ENCODE measurements around the gene ERF. TPM values are rescaled to one million over a fixed set of nuclear protein-coding genes. Genes with fewer than 3 reads are reported as not detected.
A peak's percentile ranks its signal among the peaks of the same experiment; 100 is the strongest.

The ERF gene
- total and polyA plus RNA-seq, 2 of the 8 experiments (the other 6 are each of a cell fraction or from before 2014, with no cell fraction given), result 43.7 to 62.7 TPM

GRCh38 chr19:42284591-42285341, 29.8 kb upstream of the ERF start:
- H2AFZ ChIP-seq (ENCODE audit: low read length), result no peak overlapping the region
- H3K36me3 ChIP-seq (ENCODE audit: control insufficient read depth in 2 of 4, insufficient read depth in 4 of 4, low read length in 3 of 4), result peaks cover 13 to 28% (median 25%) of the 10 kb centered on the region in 4 experiments; a peak in 7 of 8 replicates
- no peak overlapping the region for H2BK120ac ChIP-seq (replicated peaks; ENCODE audit: low read depth, low read length)
- CTCF ChIA-PET (ENCODE audit: partially characterized antibody), result interaction anchor here (0.8 to 6.6 kb wide), 4 partner anchors 9 to 267 kb away, joined by 3 to 41 read pairs (median 4); no protein-coding TSS in a partner anchor
- no peak overlapping the region for H3K56ac ChIP-seq (replicated peaks; ENCODE audit: insufficient read length, low read depth, low read length)
- FAIRE-seq (no peak), DNase-seq (ENCODE audit: low read depth in 1 of 2, low spot score in 2 of 2) (peak in 1 of 2 experiments; percentile 57)
- peak overlapping the region; percentile 78 to 97 for H3K4me2 ChIP-seq (ENCODE audit: insufficient read depth in 1 of 2, low read depth in 2 of 2, low read length in 2 of 2)
- H2BK5ac ChIP-seq (ENCODE audit: low read depth, low read length), result 0 out of 2 replicates have a peak overlapping the region, but pooled peaks have one; percentile 21
- H3K79me2 ChIP-seq (ENCODE audit: control insufficient read depth in 1 of 2, insufficient read depth in 2 of 2, low read length in 2 of 2), result peaks cover 0 to 22% of the 10 kb centered on the region in 2 experiments; a peak in 2 of 4 replicates
- H3K79me1 ChIP-seq (ENCODE audit: low read depth, low read length), result peaks cover 26% of the 10 kb centered on the region
- H3K14ac ChIP-seq (ENCODE audit: insufficient read length), result no peak overlapping the region
- no peaks in the 10 kb centered on the region for H3K9me3 ChIP-seq (ENCODE audit: insufficient read depth in 2 of 2, low read depth in 1 of 2, low read length in 1 of 2)
- H3K27ac ChIP-seq (ENCODE audit: low read depth, low read length), result no peak overlapping the region
- peak overlapping the region; percentile 24 for H3K18ac ChIP-seq (ENCODE audit: extremely low read depth, low read length)
- H4K5ac ChIP-seq (ENCODE audit: insufficient read length, low read depth, low read length), result no peak overlapping the region
- H3K4ac ChIP-seq (replicated peaks; ENCODE audit: insufficient read length, low read depth, low read length), result no peak overlapping the region
- peak overlapping the region; percentile 53 to 88 (median 58) for H3K4me3 ChIP-seq (ENCODE audit: extremely low read depth in 1 of 4, insufficient read depth in 2 of 4, low read depth in 3 of 4, low read length in 4 of 4)
- no peak overlapping the region for H2BK20ac ChIP-seq (ENCODE audit: low read length)
- TF ChIP-seq SP4 (IDR thresholded peaks at IDR 0.05; ENCODE audit: low read length), result no peak
- TF ChIP-seq KDM4A (IDR thresholded peaks at IDR 0.05; ENCODE audit: low read depth, low read length, severe bottlenecking), result peak; percentile 22
- TF ChIP-seq GTF2F1 (IDR thresholded peaks at IDR 0.05; ENCODE audit: borderline replicate concordance, low read depth, low read length), result no peak
- peak; percentile 54 for TF ChIP-seq ASH2L (IDR thresholded peaks at IDR 0.05; ENCODE audit: low read length)
- POLR2A ChIA-PET (ENCODE audit: partially characterized antibody), result interaction anchor here (0.9 to 4.3 kb wide), 7 partner anchors 10 to 40 kb away, joined by 3 to 20 read pairs (median 3); no protein-coding TSS in a partner anchor
- H4K8ac ChIP-seq (ENCODE audit: extremely low read depth, insufficient read depth, low read length), result no peak overlapping the region
- no peak overlapping the region; the same call in 1 of the 2 replicates for H2BK12ac ChIP-seq (ENCODE audit: low read depth, low read length)
- no peak overlapping the region for H3K23ac ChIP-seq (ENCODE audit: insufficient read length)
- H2BK15ac ChIP-seq (ENCODE audit: low read length), result 0 out of 2 replicates have a peak overlapping the region, but pooled peaks have one; percentile 29
- H3K4me1 ChIP-seq (replicated peaks in 1 of 4; ENCODE audit: control insufficient read depth in 3 of 4, insufficient read depth in 4 of 4, low read length in 3 of 4), result peaks cover 9 to 37% (median 27%) of the 10 kb centered on the region in 4 experiments
- no peaks in the 10 kb centered on the region for H3K27me3 ChIP-seq (replicated peaks in 1 of 4; ENCODE audit: control insufficient read depth in 3 of 4, extremely low read depth in 1 of 4, insufficient read depth in 3 of 4, low read length in 3 of 4)
- H2AK5ac ChIP-seq (ENCODE audit: low read depth, low read length), result no peak overlapping the region
- peak overlapping the region; percentile 48 for H4K91ac ChIP-seq (replicated peaks; ENCODE audit: insufficient read length, low read length)
- H3K23me2 ChIP-seq (ENCODE audit: low read depth, low read length), result peaks cover 30% of the 10 kb centered on the region
- peaks cover 3 to 15% of the 10 kb centered on the region in 2 experiments for H4K20me1 ChIP-seq (replicated peaks in 1 of 2; ENCODE audit: control insufficient read depth in 1 of 2, insufficient read depth in 2 of 2, low read length in 2 of 2)
- 7% methylated on average over 40 of the region's 41 CpGs; no CpG with 5 or more reads in 1 of the 2 experiments for WGBS, 2 experiments (ENCODE audit: extremely low coverage in 1 of 2, insufficient coverage in 1 of 2, insufficient read length in 1 of 2, insufficient replicate concordance in 2 of 2, low coverage in 1 of 2, low lambda C conversion rate in 2 of 2, missing lambda C conversion rate in 1 of 2)
- peak overlapping the region in 1 of 4 experiments; percentile 60; a peak in 3 of 7 replicates for H3K9ac ChIP-seq (replicated peaks in 1 of 4; ENCODE audit: extremely low read depth in 1 of 4, low read depth in 3 of 4, low read length in 3 of 4)
